ENCODE data around the gene PATZ1. TPM values are rescaled to one million over a fixed set of nuclear protein-coding genes. Genes with fewer than 3 reads are reported as not detected.

The PATZ1 gene
- total RNA-seq, 1 donor from 2014 or later, result 27.6 TPM

DNA sequence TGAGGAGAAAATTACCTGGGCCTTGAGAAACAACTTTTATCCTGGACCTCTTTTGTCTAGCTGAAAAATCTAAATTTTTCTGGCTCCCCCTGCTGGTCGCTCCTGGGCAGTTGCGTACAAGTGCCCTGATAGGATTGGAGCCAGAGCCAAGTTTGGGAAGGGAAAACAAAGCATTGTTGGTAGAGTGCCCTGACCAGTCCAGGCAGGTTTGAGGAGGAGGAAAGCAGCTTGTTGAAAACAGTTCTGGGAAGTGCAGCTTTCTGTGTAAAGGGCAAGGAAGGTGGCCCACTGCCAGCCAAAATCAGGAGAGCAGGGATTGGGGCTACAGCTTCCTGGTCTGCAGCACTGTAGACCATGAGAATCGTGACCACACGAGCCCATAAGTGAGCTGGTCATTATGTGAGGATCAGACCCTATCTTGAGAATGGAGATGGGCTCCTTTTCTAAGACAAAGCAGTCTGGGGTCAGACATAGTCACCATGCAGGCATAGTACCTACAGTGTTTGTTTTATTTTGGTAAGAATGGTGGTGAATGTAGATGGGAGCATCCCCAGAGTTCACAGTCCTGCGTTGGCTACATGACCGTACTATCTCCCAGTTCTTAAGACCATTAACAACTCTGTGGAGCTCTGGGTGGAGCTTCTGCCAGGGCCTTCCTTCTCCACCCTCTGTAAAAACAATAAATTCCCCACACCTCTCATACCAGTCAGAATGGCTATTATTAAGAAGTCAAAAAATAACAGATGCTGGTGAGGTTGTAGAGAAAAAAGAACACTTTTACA is 32.6 kb downstream of the PATZ1 start:
- peaks cover 4% of the 10 kb centered on the region for H3K36me3 Mint-ChIP-seq (ENCODE audit: unreplicated experiment)
- TF ChIP-seq, protein P1, sequence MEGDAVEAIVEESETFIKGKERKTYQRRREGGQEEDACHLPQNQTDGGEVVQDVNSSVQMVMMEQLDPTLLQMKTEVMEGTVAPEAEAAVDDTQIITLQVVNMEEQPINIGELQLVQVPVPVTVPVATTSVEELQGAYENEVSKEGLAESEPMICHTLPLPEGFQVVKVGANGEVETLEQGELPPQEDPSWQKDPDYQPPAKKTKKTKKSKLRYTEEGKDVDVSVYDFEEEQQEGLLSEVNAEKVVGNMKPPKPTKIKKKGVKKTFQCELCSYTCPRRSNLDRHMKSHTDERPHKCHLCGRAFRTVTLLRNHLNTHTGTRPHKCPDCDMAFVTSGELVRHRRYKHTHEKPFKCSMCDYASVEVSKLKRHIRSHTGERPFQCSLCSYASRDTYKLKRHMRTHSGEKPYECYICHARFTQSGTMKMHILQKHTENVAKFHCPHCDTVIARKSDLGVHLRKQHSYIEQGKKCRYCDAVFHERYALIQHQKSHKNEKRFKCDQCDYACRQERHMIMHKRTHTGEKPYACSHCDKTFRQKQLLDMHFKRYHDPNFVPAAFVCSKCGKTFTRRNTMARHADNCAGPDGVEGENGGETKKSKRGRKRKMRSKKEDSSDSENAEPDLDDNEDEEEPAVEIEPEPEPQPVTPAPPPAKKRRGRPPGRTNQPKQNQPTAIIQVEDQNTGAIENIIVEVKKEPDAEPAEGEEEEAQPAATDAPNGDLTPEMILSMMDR (IDR thresholded peaks at IDR 0.05), result peak; percentile 89
- peaks cover 6% of the 10 kb centered on the region for H3K27me3 Mint-ChIP-seq (ENCODE audit: unreplicated experiment)
- H3K27ac Mint-ChIP-seq (ENCODE audit: unreplicated experiment), result peak overlapping the region; percentile 33
- peaks cover 3% of the 10 kb centered on the region for H3K4me1 Mint-ChIP-seq (ENCODE audit: unreplicated experiment)
- peaks cover 10% of the 10 kb centered on the region for H3K9me3 Mint-ChIP-seq (ENCODE audit: unreplicated experiment)
- H3K4me3 Mint-ChIP-seq (ENCODE audit: unreplicated experiment), result no peak overlapping the region
- no peak for DNase-seq (ENCODE audit: extremely low spot score, unreplicated experiment)

DNA sequence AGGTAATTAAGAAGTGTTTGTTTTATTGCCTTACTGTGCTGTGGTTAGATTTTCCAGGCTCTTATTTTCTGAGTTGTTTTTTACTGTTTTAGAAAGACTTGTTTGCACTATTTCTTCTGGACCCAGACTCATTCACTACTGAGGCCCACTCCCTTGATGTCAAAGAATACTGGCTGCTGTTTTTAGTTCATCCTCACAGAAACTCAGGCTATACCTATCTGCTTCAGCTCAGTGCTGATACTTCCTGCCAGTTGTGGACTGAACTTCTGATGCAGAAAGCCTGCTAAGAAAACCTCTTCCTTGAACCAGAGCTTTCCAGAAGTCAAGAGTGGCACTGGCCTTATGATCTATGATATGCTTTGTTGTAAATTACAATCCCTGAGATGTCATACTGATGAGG is 38.0 kb downstream of the PATZ1 start:
- H3K27ac Mint-ChIP-seq (ENCODE audit: unreplicated experiment), result no peak overlapping the region
- H3K4me3 Mint-ChIP-seq (ENCODE audit: unreplicated experiment), result no peak overlapping the region
- peaks cover 22% of the 10 kb centered on the region for H3K27me3 Mint-ChIP-seq (ENCODE audit: unreplicated experiment)
- TF ChIP-seq, protein P1 (IDR thresholded peaks at IDR 0.05), result no peak
- no peaks in the 10 kb centered on the region for H3K4me1 Mint-ChIP-seq (ENCODE audit: unreplicated experiment)
- no peaks in the 10 kb centered on the region for H3K9me3 Mint-ChIP-seq (ENCODE audit: unreplicated experiment)
- no peaks in the 10 kb centered on the region for H3K36me3 Mint-ChIP-seq (ENCODE audit: unreplicated experiment)
- DNase-seq (ENCODE audit: extremely low spot score, unreplicated experiment), result no peak

DNA sequence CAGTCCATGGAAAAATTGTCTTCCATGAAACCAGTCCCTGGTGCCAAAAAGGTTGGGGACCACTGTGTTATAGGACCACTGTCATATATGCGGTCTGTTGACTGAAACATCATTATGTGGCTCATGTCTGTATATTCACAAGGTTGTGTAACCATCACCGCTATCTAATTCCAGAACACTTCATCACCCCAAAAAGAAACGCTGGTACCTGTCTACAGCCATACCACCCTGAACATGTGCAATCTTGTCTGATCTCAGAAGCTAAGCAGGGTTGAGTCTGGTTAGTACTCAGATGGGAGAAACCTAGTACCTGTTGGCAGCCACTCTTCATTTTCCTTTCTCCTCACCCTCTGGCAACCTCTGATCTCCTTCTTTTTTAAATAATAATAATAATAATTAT is 41.0 kb downstream of the PATZ1 start:
- H3K27ac Mint-ChIP-seq (ENCODE audit: unreplicated experiment), result no peak overlapping the region
- no peak for DNase-seq (ENCODE audit: extremely low spot score, unreplicated experiment)
- no peaks in the 10 kb centered on the region for H3K9me3 Mint-ChIP-seq (ENCODE audit: unreplicated experiment)
- H3K4me3 Mint-ChIP-seq (ENCODE audit: unreplicated experiment), result no peak overlapping the region
- no peaks in the 10 kb centered on the region for H3K4me1 Mint-ChIP-seq (ENCODE audit: unreplicated experiment)
- peaks cover 48% of the 10 kb centered on the region for H3K27me3 Mint-ChIP-seq (ENCODE audit: unreplicated experiment)
- TF ChIP-seq, protein P1 (IDR thresholded peaks at IDR 0.05), result no peak
- no peaks in the 10 kb centered on the region for H3K36me3 Mint-ChIP-seq (ENCODE audit: unreplicated experiment)

DNA sequence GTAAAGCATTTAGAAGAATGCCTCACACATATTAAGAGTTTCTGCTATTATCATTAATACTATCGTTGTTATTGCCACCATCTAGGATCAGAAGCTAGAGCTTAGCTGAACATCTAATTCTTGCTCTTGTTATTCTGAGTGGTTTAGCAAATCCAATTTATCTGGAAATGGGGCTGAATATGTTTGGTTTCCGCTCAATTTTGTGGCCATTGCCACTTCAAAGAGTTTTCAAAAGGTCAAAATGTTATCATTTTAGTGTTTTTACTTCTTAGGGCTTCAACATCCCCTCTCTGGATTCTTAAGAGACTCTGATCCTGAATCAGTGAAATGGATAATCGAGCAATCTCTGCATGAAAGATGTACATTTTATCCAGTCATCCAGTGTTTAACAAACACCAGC is 43.6 kb downstream of the PATZ1 start:
- H3K36me3 Mint-ChIP-seq (ENCODE audit: unreplicated experiment), result no peaks in the 10 kb centered on the region
- H3K4me1 Mint-ChIP-seq (ENCODE audit: unreplicated experiment), result no peaks in the 10 kb centered on the region
- DNase-seq (ENCODE audit: extremely low spot score, unreplicated experiment), result no peak
- TF ChIP-seq, protein P1 (IDR thresholded peaks at IDR 0.05), result no peak
- no peak overlapping the region for H3K4me3 Mint-ChIP-seq (ENCODE audit: unreplicated experiment)
- H3K27me3 Mint-ChIP-seq (ENCODE audit: unreplicated experiment), result peaks cover 53% of the 10 kb centered on the region
- no peaks in the 10 kb centered on the region for H3K9me3 Mint-ChIP-seq (ENCODE audit: unreplicated experiment)
- no peak overlapping the region for H3K27ac Mint-ChIP-seq (ENCODE audit: unreplicated experiment)

DNA sequence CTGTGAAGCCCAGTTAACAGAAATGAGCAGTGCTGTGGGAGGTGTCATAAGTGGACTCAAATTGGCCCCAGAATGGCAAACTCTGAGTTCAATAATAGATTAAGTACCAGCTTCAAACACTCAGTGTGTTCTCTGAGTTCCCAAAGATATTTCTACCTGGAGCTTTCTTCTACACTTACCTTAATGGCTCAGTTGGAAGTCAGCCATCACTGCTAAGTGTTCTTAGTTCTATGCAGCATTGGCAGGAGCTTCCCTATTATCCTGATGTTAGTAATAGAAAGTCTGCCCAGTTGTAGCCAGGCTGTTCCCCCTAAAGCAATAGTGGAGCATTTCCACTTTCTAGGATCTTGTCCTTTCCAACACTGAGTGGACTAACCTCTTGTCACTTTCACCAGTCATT is 44.1 kb downstream of the PATZ1 start:
- TF ChIP-seq, protein P1 (IDR thresholded peaks at IDR 0.05), result no peak
- no peak for DNase-seq (ENCODE audit: extremely low spot score, unreplicated experiment)
- Mint-ChIP-seq H3K36me3 (ENCODE audit: unreplicated experiment) (no peaks in the 10 kb centered on the region), H3K4me1 (ENCODE audit: unreplicated experiment) (no peaks in the 10 kb centered on the region), H3K4me3 (ENCODE audit: unreplicated experiment) (no peak overlapping the region), H3K9me3 (ENCODE audit: unreplicated experiment) (no peaks in the 10 kb centered on the region), H3K27me3 (ENCODE audit: unreplicated experiment) (peaks cover 55% of the 10 kb centered on the region), H3K27ac (ENCODE audit: unreplicated experiment) (no peak overlapping the region)

All from osteocyte (in vitro differentiated cells).